ENCODE measurements around the gene FGFR2. TPM values are rescaled to one million over a fixed set of nuclear protein-coding genes. Genes with fewer than 3 reads are reported as not detected.

Gene FGFR2
- total RNA-seq, 2 experiments from 2014 or later: 0.14 to 0.22 TPM

- intact Hi-C loops (cut with DNase I, micrococcal nuclease): no loop called here
- ATAC-seq (ENCODE audit: poor library complexity): no peak
- no peak for DNase-seq
- H3K27me3 ChIP-seq (ENCODE audit: control insufficient read depth in 1 of 2, insufficient read depth in 2 of 2, low read length in 2 of 2): peaks cover 32 to 38% of the 10 kb centered on the region in 2 experiments
- no peak overlapping the region for H3K27ac ChIP-seq (ENCODE audit: low read depth in 1 of 2, low read length in 2 of 2)
- Mint-ChIP-seq H3K9me3 (no peaks in the 10 kb centered on the region), H3K4me1 (ENCODE audit: low read depth) (peaks cover 5% of the 10 kb centered on the region), H3K4me3 (no peak overlapping the region), H3K27ac (no peak overlapping the region), H3K27me3 (peaks cover 49% of the 10 kb centered on the region), H3K36me3 (ENCODE audit: low read depth) (no peaks in the 10 kb centered on the region)
- H3K36me3 ChIP-seq (ENCODE audit: insufficient read depth, low read length): no peaks in the 10 kb centered on the region
- H3K4me3 ChIP-seq (ENCODE audit: low read length): no peak overlapping the region
- POLR2A ChIA-PET: no interaction called here
- CTCF ChIA-PET: no interaction called here
- no peak for TF ChIP-seq CTCF (IDR thresholded peaks at IDR 0.05)
- H3K9me3 ChIP-seq (ENCODE audit: control insufficient read depth in 1 of 2, insufficient read depth in 1 of 2, low read length in 2 of 2): peaks cover 0 to 40% of the 10 kb centered on the region in 2 experiments
- peaks cover 7% of the 10 kb centered on the region for H3K4me1 ChIP-seq (ENCODE audit: insufficient read depth, low read length)
These were observed 4.2 kb downstream of the FGFR2 start for GRCh38 chr10:121594076-121594475.

GRCh38 chr10:121593281-121594075, 4.8 kb downstream of the FGFR2 start:
- H3K36me3 ChIP-seq (ENCODE audit: insufficient read depth, low read length): no peaks in the 10 kb centered on the region
- H3K36me3 Mint-ChIP-seq (ENCODE audit: low read depth): no peaks in the 10 kb centered on the region
- peaks cover 7% of the 10 kb centered on the region for H3K4me1 ChIP-seq (ENCODE audit: insufficient read depth, low read length)
- CTCF ChIA-PET: no interaction called here
- no peak overlapping the region for H3K4me3 Mint-ChIP-seq
- POLR2A ChIA-PET: no interaction called here
- peaks cover 26 to 32% of the 10 kb centered on the region in 2 experiments for H3K27me3 ChIP-seq (ENCODE audit: control insufficient read depth in 1 of 2, insufficient read depth in 2 of 2, low read length in 2 of 2)
- H3K4me3 ChIP-seq (ENCODE audit: low read length): no peak overlapping the region
- no peak overlapping the region for H3K27ac Mint-ChIP-seq
- H3K9me3 Mint-ChIP-seq: no peaks in the 10 kb centered on the region
- H3K27me3 Mint-ChIP-seq: peaks cover 43% of the 10 kb centered on the region
- no peak overlapping the region for H3K27ac ChIP-seq (ENCODE audit: low read depth in 1 of 2, low read length in 2 of 2)
- DNase-seq (no peak), ATAC-seq (ENCODE audit: poor library complexity) (no peak)
- peaks cover 5% of the 10 kb centered on the region for H3K4me1 Mint-ChIP-seq (ENCODE audit: low read depth)
- H3K9me3 ChIP-seq (ENCODE audit: control insufficient read depth in 1 of 2, insufficient read depth in 1 of 2, low read length in 2 of 2): peaks cover 0 to 40% of the 10 kb centered on the region in 2 experiments
- intact Hi-C loops (cut with DNase I, micrococcal nuclease): no loop called here
- no peak for TF ChIP-seq CTCF (IDR thresholded peaks at IDR 0.05)

GRCh38 chr10:121592155-121592890, 5.9 kb downstream of the FGFR2 start:
- peaks cover 5% of the 10 kb centered on the region for H3K4me1 Mint-ChIP-seq (ENCODE audit: low read depth)
- Histone ChIP-seq H3K4me1 (ENCODE audit: insufficient read depth, low read length) (peaks cover under 1% of the 10 kb centered on the region), H3K9me3 (ENCODE audit: control insufficient read depth in 1 of 2, insufficient read depth in 1 of 2, low read length in 2 of 2) (peaks cover 0 to 33% of the 10 kb centered on the region in 2 experiments), H3K27ac (ENCODE audit: low read depth in 1 of 2, low read length in 2 of 2) (no peak overlapping the region), H3K27me3 (ENCODE audit: control insufficient read depth in 1 of 2, insufficient read depth in 2 of 2, low read length in 2 of 2) (peaks cover 24 to 26% of the 10 kb centered on the region in 2 experiments), H3K36me3 (ENCODE audit: insufficient read depth, low read length) (no peaks in the 10 kb centered on the region), H3K4me3 (ENCODE audit: low read length) (no peak overlapping the region)
- intact Hi-C loops (cut with DNase I, micrococcal nuclease): no loop called here
- POLR2A ChIA-PET: no interaction called here
- DNase-seq (no peak), ATAC-seq (ENCODE audit: poor library complexity) (no peak)
- no peak overlapping the region for H3K27ac Mint-ChIP-seq
- no peak overlapping the region for H3K4me3 Mint-ChIP-seq
- peaks cover 43% of the 10 kb centered on the region for H3K27me3 Mint-ChIP-seq
- H3K36me3 Mint-ChIP-seq (ENCODE audit: low read depth): no peaks in the 10 kb centered on the region
- peaks cover 3% of the 10 kb centered on the region for H3K9me3 Mint-ChIP-seq
- CTCF ChIA-PET: no interaction called here
- TF ChIP-seq CTCF (IDR thresholded peaks at IDR 0.05): no peak

Measured in CD4-positive, alpha-beta T cell (primary cell).